Ascending aorta (tissue), 2 donors: ENCODE results near the gene FMN1. TPM values are rescaled to one million over a fixed set of nuclear protein-coding genes. Genes with fewer than 3 reads are reported as not detected.

Experiments
- DNase-seq, 2 donors: peaks; one replicate each; pipeline ENCODE4 v3.0.0-alpha.2; 2019; ENCODE audit warnings: low spot score in 2 of 2
- H3K27ac ChIP-seq, 2 donors: fragments of 200-600 bp; sonication (generic); one replicate each; pipeline ENCODE4 v1.5.1; 2016 to 2017; ENCODE audit warnings: mild to moderate bottlenecking in 1 of 2
- H3K27me3 ChIP-seq: fragments of 200-600 bp; sonication (generic); one replicate; pipeline ENCODE4 v1.5.1; 2017
- H3K36me3 ChIP-seq, 2 donors: fragments of 200-600 bp; sonication (generic); one replicate each; pipeline ENCODE4 v1.5.1; 2016
- H3K4me1 ChIP-seq, 2 donors: fragments of 200-600 bp; sonication (generic); one replicate each; pipeline ENCODE4 v1.5.1; 2016 to 2017; ENCODE audit warnings: mild to moderate bottlenecking in 1 of 2
- H3K4me3 ChIP-seq, 2 donors: fragments of 200-600 bp; sonication (generic); one replicate each; pipeline ENCODE4 v1.5.1; 2016 to 2017; ENCODE audit warnings: mild to moderate bottlenecking in 1 of 2
- H3K9me3 ChIP-seq, 2 donors: fragments of 200-600 bp; sonication (generic); one replicate each; pipeline ENCODE4 v1.5.1; 2016
- intact Hi-C: fragments of 100-400 bp; cut with DNase I; formaldehyde crosslinking; loops from one replicate; pipeline ENCODE4 v1.15.1; 2023
- total RNA-seq: library from RNA; depleted of rRNA; stranded (reverse); fragments of >200 nt; gene quantifications from one replicate; pipeline ENCODE4 v1.1.0, GENCODE V29; 2016
- TF ChIP-seq, protein P1 (sequence below), 3 experiments: fragments of 200-600 bp in 2 of 3; fragments of 450-650 bp in 1 of 3; sonication (generic) in 2 of 3; IDR thresholded peaks; one replicate each; pipeline ENCODE4 v1.5.1; 2016 to 2019; ENCODE audit warnings: antibody characterized with exemption in 3 of 3, mild to moderate bottlenecking in 1 of 3, moderate library complexity in 1 of 3

FMN1 gene
- total RNA-seq, 1 donor from 2014 or later = 4.3 TPM

DNA sequence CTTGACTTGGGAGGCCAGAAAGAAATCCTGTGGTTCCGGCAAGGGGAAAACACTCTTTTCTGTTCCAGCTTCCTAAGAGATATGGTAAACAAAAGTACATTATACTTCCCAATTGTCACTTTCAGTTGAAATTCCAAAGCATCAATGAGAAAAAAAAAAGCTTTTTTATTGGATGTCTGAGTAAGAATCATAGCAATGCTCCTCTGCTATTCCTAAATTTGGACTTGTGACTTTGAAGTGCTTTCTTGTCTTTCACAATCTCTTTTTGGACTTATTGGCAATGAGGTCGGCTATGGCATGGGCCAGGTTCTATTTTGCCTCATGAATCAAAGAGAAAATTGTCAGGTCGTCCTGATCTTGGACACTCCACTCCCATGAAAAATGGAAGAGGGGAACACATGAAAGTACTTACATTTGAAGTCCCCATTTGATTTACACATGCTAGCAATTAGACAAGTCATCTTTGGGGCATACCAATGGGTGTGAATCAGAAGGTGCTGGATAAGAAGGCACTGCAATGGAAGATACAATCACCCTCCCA is 306.2 kb downstream of the FMN1 start:
- no peak for DNase-seq
- Histone ChIP-seq H3K9me3 (peaks cover 0 to 3% of the 10 kb centered on the region in 2 donors), H3K4me1 (peaks cover 0 to 4% of the 10 kb centered on the region in 2 donors), H3K4me3 (no peak overlapping the region), H3K36me3 (no peaks in the 10 kb centered on the region), H3K27ac (no peak overlapping the region), H3K27me3 (no peaks in the 10 kb centered on the region)
- intact Hi-C loops = no loop called here
- TF ChIP-seq, protein P1, sequence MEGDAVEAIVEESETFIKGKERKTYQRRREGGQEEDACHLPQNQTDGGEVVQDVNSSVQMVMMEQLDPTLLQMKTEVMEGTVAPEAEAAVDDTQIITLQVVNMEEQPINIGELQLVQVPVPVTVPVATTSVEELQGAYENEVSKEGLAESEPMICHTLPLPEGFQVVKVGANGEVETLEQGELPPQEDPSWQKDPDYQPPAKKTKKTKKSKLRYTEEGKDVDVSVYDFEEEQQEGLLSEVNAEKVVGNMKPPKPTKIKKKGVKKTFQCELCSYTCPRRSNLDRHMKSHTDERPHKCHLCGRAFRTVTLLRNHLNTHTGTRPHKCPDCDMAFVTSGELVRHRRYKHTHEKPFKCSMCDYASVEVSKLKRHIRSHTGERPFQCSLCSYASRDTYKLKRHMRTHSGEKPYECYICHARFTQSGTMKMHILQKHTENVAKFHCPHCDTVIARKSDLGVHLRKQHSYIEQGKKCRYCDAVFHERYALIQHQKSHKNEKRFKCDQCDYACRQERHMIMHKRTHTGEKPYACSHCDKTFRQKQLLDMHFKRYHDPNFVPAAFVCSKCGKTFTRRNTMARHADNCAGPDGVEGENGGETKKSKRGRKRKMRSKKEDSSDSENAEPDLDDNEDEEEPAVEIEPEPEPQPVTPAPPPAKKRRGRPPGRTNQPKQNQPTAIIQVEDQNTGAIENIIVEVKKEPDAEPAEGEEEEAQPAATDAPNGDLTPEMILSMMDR (IDR thresholded peaks at IDR 0.05) = no peak

DNA sequence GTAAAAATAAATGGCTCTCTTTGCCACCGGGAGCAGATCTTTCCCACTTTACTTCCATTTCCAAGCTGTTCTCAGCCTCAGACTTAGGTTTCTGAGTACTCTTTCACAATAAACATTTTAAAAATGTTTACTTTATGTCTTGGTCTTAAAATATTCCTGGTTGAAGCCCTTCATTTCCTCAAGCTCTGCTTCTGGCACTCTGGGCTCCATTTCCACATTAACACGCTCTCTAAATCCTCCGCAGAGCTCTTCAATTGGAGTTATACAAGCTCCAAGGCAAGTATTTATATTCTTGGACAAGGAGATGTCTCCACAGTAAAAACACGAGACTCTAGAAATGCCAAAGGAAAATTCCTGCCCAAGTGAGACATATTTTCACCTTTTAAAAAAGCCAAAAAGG is 307.4 kb downstream of the FMN1 start:
- peaks cover 0 to 3% of the 10 kb centered on the region in 2 donors for H3K9me3 ChIP-seq
- TF ChIP-seq, protein P1 (IDR thresholded peaks at IDR 0.05) = no peak
- intact Hi-C loops = no loop called here
- no peak for DNase-seq
- no peaks in the 10 kb centered on the region for H3K36me3 ChIP-seq
- no peak overlapping the region for H3K4me3 ChIP-seq
- peak overlapping the region; percentile 47 to 71 for H3K27ac ChIP-seq
- H3K27me3 ChIP-seq = no peaks in the 10 kb centered on the region
- peaks cover 0 to 4% of the 10 kb centered on the region in 2 donors for H3K4me1 ChIP-seq

- Histone ChIP-seq H3K27me3 (no peaks in the 10 kb centered on the region), H3K27ac (peak overlapping the region; percentile 47 to 71), H3K4me1 (peaks cover 0 to 4% of the 10 kb centered on the region in 2 donors), H3K9me3 (peaks cover 0 to 2% of the 10 kb centered on the region in 2 donors), H3K36me3 (no peaks in the 10 kb centered on the region), H3K4me3 (no peak overlapping the region)
- intact Hi-C loops = no loop called here
- TF ChIP-seq, protein P1 (IDR thresholded peaks at IDR 0.05) = no peak
- DNase-seq = no peak
Measured at GRCh38 chr15:32886459-32886858, 308.1 kb downstream of the FMN1 start.

- no peaks in the 10 kb centered on the region for H3K9me3 ChIP-seq
- H3K27ac ChIP-seq = no peak overlapping the region
- intact Hi-C loops = no loop called here
- H3K27me3 ChIP-seq = no peaks in the 10 kb centered on the region
- no peak overlapping the region for H3K4me3 ChIP-seq
- H3K4me1 ChIP-seq = peaks cover 0 to 4% of the 10 kb centered on the region in 2 donors
- DNase-seq = no peak
- no peaks in the 10 kb centered on the region for H3K36me3 ChIP-seq
- TF ChIP-seq, protein P1 (IDR thresholded peaks at IDR 0.05) = no peak
Measured at GRCh38 chr15:32885713-32886112, 308.8 kb downstream of the FMN1 start.

- TF ChIP-seq, protein P1 (IDR thresholded peaks at IDR 0.05) = no peak
- H3K4me3 ChIP-seq = no peak overlapping the region
- no peaks in the 10 kb centered on the region for H3K27me3 ChIP-seq
- DNase-seq = no peak
- no peaks in the 10 kb centered on the region for H3K9me3 ChIP-seq
- intact Hi-C loops = no loop called here
- H3K27ac ChIP-seq = no peak overlapping the region
- no peaks in the 10 kb centered on the region for H3K36me3 ChIP-seq
- peaks cover 0 to 8% of the 10 kb centered on the region in 2 donors for H3K4me1 ChIP-seq
Measured at GRCh38 chr15:32884146-32884545, 310.4 kb downstream of the FMN1 start.

DNA sequence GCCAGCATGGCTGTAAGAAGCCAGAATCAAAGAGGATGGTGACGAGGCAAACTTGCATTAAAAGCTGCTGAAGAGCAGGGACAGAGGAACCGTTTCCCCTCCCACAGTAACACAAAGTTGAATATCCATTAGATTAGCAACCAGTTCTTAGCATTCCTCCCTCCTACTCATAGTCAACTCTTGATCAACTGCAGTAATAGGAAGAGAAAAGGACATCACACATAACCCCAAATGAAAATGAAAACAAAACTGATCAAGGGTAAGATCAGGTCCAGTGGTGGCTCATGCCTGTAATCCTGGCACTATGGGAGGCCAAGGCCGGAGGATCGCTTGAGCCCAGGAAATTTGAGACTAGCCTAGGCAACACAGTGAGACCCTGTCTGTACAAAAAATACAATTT is 311.6 kb downstream of the FMN1 start:
- TF ChIP-seq, protein P1 (IDR thresholded peaks at IDR 0.05) = no peak
- Histone ChIP-seq H3K27ac (no peak overlapping the region), H3K4me3 (no peak overlapping the region), H3K9me3 (no peaks in the 10 kb centered on the region), H3K4me1 (peaks cover 0 to 8% of the 10 kb centered on the region in 2 donors), H3K36me3 (no peaks in the 10 kb centered on the region), H3K27me3 (no peaks in the 10 kb centered on the region)
- DNase-seq = no peak
- intact Hi-C loops = no loop called here
